Measurements from ENCODE around the gene CCDC85A.
"Not testable (repeated sequence)": the region's sequence is repeated elsewhere in the genome, so short reads cannot be mapped to it uniquely, and the experiment has no call there.

CCDC85A gene

DNA sequence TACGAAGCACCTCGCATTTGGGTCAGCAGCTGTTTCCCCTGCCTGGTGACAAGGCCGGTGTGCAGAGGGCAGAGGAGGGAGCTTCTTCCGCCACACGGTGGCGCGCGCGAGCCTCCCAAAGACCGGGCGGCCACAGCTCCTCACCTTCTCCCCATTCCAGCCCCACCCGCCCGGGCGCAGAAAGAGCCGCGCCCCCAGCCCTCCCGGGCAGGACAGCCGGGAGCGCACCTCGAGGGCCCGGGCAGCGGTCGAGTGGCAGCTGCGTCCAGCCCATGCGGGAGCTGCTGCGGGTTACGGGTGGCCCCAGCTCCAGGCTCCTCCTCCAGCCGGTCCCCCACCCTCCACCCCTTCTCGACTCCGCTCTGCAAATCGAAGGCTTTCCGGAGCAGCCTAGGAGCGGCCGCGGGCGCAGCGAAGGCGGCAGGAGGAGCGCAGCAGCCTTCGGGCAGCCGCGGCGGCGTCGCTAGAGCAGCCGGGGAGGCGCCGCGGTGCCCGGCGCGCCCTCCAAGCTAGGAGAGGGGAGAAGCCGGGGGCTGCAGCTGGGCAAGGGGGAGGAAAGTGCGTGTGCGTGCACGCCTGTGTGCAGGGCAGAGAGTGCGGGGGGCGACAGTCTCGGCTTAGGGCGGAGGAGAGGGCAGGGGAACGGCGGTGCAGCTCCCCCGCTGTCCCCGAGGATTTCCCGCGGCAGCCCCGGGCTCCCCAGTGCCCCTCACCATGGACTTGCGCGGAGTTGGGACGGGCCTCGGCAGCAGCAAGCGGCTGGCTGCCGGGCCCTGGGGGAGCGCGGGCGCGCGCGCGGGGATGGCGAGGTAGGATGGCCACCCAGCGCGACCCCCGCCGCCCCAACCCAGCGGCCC is at the start of gene CCDC85A:
Gene CCDC85A, plus strand, starts transcription at position 348 of the 857 bp plus-strand sequence. CDS start 635 bp downstream, outside the sequence.
- peak; percentile 28 for DNase-seq

DNA sequence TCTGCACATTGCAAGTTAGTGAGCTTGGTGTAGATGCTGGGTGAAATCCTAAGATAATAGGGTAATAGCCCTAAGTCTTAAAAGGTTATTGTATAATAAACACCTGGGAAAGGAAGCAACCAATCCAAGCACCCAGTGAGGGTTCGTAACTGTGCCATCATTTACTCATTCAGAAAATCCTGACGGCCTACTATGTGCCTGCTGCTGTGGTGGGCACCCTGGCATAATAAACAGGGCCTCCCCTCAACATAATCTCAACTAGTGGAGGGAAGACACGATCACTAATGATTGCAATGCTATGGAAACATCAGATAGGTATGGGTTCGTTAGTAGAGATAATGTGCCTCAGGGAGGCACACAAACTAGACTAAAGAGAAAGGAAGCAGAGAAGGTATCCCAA is 48.9 kb upstream of the CCDC85A start:
- DNase-seq = no peak

DNA sequence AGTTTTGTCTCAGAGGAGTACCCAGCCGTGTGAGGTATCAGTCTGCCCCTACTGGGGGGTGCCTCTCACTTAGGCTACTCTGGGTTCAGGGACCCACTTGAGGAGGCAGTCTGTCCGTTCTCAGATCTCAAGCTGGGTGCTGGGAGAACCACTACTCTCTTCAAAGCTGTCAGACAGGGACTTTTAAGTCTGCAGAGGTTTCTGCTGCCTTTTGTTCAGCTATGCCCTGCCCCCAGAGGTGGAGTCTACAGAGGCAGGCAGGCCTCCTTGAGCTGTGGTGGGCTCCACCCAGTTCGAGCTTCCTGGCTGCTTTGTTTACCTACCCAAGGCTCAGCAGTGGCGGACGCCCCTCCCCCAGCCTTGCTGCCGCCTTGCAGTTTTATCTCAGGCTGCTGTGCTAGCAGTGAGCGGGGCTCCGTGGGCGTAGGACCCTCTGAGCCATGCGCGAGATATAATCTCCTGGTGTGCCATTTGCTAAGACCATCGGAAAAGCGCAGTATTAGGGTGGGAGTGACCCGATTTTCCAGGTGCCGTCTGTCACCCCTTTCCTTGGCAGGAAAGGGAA is 41.2 kb upstream of the CCDC85A start:
- DNase-seq = not testable (repeated sequence)

DNA sequence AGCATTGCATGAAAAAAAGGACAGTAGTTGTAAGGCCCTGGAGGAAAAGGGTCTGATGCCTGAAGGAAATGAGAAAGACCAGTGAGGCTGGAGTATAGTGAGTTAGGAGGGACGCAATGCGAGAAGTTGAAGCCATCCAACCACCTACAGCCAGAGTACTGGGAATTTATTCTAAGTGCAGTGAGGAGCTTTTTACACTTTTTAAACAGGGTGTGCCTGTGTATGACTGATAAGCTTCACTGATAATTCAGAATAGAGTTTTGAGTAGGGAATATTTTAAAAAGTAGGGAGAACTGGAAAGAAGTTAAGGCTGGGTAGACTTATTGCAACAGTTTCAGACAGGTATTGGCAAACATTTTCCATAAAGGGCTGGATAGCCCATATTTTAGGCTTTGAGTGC is 35.9 kb upstream of the CCDC85A start:
- no peak for DNase-seq

DNA sequence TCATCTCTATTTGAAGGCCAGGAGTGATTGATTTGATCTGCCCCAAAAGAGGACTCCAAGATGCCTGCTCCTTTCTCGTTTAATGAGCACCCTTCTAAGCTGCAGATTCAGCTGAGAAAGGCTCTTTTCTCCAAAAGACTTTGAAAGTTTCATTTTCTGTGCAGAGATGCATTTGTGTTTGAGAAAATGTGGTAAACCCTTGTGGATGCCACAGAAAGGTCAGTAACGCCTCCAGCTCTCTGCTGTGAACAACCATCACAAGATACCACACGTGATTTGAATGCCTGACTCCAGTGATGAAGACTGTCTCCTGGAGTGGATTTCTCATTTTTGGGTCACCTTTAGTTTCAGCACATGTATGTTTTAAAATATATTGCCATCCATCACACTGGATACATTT is 35.0 kb upstream of the CCDC85A start:
- DNase-seq = no peak

DNA sequence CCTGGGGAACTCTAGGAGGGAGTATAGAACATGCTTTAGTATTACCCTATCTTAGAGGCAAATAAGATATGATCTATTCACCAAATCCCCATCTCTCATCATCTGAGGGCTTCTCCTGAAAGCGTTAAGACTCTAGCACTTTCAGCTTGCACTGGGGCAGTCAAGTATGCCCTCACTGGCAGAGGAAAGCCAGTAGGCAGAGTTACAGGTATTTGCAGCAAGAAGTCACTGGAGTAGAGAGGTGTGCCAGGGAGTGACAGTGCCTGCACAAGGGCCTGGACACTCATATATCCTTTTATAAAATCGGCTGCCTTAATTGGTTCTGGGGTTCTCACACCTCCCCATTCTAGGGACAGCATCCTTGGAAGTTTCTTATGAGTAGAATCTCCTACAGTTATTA is 31.9 kb upstream of the CCDC85A start:
- DNase-seq = no peak

DNA sequence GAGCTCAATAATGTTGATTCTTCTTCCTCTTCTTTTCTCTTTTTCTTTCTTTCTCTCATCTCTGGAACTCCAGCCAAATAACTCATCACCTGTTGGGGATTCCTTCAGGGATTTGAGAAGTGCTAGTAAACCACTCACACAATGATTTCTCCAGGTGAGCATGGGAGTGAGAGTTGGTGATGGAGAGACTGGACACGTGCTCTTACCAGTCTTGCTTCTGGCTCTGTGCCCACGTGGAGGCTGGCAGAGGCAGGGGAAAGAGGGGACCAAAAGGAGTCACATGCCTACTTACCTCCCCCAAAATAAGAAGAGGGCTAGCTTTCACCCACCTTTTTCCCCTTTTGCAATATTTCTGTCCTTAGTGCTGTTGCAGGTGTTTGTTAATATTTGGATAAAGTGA is 28.6 kb upstream of the CCDC85A start:
- no peak for DNase-seq

DNA sequence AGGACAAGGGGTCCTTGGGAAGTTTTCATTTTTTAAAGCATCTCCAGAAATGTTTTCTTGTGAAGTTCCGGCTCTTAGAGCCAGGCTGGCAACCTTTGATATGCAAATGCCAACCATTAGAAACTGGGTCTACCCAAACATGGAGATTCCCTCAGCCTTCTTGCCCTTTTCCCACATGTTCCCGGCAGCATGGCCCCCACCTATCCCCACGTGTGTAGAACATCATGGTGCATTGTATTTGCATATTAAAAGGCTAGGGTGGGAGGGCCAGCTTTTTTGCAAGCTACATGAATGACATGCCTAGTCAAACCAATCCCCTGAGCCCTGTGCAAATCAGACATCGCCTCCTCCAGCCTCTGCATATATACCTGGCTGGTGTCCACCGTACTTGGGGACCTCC is 23.9 kb upstream of the CCDC85A start:
- not testable (repeated sequence) for DNase-seq

DNA sequence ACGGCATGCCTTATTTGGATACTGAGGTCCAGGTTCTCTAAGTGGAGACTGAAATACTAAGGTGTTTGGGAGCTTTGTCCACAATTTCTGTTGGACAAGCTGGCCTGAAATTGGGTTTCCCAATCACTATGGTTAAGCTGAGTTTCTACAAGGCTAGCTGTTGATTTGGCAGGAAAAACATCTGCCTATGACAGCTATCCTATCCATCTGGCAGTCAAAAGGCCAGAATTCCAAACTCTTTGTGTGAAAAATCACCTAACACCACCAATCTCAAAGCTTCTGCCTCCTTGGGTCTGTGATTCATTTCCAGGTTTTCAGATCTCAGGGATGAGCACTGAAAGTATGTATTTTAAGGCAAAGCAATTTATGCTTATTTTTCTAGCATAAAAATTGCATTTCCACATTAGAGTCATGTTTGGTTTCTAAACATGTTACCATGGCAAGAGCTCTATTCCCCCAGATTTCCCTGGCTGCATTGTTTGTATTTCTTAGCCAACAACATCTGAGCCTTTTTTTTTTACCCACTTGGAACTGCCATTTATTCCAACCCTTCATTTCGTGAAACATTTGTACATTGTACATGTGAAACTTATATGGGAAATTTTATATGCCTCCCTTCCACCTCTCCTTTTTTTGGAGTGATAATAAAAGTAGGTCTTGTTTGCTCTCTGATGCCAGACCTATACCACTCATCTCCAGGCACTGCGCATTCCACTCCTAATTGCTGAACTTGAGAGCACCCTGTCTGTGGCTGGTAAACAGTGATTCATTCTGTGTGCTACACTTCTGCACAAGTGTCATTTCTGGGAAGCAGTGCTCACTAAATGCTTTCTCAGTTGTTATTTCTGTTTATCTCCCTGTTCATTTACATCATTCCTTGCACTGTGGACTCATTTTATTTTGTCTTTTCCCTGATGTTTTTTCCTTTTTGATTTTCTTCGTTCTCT is 15.9 kb upstream of the CCDC85A start:
- DNase-seq = no peak

DNA sequence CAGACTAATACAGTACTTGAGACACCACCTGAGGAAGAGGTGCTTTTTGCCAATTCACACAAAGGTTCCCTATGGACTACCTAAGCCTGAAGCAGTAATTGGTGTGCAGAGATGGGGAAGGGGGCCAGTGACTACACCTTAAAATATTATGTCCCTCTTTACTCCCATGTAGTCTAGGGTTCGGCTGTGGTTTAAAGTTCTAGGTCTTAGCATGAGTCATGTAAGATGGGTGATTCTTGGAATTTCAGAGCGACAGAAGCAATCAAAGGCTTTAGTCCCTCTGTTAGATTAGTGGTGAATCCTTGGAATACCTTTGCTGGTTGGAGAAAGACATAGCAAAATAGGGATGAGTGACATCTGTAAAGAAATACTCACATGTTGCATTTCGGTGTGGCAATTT is 14.3 kb upstream of the CCDC85A start:
- no peak for DNase-seq

DNA sequence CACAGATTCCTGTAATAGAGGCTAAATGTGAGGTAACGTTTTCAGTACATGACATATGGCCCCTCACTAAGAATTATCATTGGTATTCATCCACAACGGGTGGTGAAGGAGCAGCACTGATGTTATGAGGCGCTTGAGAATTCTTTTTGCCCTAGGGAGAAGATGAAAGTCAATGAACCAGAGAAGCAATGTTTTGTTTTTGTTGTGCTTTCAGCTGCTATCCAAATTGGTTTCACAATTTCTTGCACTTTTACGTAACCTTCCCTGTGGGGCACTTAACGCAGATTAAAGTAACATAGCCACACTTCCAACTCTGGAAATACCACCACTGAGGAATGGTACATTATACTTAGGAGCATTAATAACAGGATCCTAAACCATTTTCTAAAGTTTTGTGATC is 13.3 kb upstream of the CCDC85A start:
- no peak for DNase-seq

DNA sequence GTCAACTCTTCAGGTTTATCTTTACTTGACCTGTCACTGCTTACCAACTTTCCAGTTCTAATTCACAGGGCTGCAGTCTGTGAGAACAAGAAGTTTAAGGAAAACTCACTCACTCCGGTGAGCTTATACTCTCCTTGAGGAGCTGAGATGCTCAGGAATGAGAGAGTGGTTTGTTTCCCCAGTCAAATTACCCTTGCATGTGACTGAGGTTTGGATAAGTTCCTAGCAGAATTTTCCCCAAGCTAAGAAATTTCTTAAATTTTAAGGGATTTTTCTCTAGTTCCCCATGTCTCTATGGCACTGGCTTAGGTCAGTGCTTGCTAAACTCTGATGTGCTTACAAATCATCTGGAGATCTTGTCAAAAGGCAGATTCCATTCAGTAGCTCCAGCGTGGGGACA is 12.8 kb upstream of the CCDC85A start:
- no peak for DNase-seq

DNA sequence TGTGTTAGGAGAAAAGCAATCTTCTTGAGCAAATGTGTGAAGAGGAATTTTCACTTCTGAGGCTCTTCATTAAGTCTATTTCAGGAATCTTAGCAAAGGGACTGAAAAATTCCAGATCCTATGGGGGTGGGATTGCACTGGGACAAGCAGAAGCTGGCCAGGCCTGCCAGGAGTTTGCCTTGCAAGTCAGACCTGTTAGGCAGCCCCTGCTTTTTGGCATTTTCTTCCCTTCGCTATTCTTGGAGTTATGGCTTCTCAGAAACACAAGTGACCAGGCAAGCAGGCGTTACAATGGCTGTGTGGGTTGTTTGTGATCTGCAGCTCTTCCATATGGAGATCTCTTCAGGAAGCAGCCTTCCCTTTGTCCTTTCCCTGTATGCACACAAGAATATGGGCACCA is 8.0 kb upstream of the CCDC85A start:
- no peak for DNase-seq

DNA sequence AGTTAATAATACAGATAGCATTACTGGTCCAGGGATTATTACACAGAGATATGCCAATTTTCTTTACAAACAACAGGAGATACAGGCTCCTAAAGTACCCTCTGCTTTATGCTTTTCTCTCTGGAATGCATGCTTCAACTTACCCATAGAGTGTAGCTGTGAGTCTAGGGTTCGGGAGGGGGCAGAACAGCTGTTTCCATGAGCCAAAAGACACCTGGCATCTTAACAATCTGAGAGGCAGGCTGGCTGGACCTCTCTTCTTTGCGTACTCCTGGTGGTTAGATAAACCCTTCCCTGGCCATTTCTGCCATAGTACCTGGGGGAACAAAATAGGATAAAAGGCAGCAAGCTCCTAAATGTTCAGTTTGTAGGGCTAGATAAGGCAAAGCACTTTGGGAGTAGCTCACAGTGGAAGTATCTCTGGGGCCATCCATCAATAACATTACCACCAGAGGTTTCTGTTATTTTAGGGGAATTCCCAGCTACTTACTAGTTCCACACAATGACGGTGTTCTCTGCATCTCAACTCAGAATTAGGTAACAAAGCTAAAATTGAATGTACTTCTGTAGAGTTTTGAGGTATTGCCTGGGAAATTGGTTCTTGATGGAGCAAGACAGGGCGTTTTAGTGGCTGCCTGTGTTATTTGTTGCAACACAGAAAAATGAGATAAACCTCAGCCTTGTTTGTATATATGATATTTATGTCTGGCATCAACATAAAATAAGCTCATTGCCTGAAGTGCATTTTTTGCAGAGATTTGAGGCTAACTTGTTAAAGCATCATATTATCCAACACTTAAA is 6.2 kb upstream of the CCDC85A start:
- DNase-seq = no peak

DNA sequence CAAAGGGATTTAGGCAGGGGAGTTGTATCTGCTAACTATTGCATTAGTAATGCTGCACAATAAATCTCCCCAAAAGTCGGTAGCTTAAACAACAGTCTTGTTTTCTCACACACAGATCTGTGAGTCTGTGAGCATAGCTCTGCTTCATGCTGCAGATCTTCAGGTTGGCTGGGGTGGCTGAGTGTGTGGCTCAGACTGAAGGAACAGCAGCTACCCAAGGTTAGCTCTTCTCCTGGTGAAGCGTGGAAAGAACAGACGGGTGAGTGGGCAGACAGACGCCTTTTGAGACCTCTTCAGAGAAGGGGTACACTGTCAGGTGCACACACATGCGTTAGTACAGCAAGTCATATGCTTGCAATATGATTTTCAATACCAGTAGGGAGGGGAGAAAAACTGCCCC is 3.9 kb upstream of the CCDC85A start:
- no peak for DNase-seq

DNA sequence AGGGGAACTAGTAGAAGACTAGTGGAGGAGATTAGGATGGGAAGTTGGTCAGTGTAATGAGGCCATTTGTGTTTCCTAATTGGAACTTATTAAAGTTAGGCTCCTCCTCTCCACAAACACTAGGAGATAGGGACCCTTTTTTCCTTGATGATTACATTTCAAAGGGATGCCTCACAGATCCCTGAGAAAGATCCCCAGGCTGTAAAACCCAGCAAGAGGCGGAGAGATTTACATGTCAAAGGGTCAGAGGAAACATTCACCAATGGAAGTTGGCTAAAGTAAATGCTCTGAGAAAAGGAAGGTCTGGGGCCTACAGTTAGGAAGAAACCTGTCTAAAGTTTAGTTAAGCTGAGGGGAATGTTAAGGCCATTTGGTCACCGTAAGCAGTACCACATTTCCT is 1.4 kb upstream of the CCDC85A start:
- no peak for DNase-seq

DNA sequence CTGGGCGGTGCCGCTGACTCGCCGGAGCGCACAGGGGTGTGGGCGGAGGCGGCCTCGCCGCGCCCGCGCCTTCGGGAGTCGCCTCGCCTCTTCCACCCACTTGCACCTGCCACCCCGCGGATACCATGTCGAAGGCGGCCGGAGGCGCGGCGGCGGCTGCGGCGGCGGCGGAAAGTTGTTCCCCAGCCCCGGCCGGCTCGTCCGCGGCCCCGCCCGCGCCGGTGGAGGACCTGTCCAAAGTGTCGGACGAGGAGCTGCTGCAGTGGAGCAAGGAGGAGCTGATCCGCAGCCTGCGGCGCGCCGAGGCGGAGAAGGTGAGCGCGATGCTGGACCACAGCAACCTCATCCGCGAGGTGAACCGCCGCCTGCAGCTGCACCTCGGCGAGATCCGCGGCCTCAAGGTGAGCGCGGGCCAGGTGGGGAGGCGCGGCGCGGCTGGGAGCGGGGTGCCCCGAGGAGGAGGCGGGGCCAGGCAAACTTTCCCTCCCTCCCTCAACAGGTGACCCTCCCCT is 766 bp downstream of the CCDC85A start:
- no peak for DNase-seq

DNA sequence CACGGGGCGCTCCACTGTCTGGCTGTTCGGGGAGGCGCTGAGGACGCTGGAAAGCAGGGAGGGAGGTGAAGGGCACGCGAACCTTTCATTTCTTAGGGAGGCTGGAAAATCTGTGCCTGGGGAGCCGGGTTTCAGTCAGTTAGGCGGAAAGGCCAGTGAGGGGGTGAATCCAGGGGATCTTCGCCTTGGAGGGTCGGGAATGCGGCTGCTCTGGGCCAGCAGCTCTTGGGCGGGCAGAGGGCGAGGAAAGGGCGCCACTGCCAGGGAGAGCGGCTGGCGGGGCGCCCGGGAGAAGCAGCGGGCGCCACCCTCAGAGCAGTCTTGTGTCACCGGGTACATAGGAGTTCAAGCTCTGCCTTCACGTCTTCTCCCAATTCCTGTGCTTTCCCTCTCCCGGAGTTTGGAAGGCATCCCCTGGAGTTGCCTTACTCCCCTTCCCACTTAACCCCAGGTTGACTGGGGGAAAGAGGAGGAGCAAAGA is 1.4 kb downstream of the CCDC85A start:
- no peak for DNase-seq

DNA sequence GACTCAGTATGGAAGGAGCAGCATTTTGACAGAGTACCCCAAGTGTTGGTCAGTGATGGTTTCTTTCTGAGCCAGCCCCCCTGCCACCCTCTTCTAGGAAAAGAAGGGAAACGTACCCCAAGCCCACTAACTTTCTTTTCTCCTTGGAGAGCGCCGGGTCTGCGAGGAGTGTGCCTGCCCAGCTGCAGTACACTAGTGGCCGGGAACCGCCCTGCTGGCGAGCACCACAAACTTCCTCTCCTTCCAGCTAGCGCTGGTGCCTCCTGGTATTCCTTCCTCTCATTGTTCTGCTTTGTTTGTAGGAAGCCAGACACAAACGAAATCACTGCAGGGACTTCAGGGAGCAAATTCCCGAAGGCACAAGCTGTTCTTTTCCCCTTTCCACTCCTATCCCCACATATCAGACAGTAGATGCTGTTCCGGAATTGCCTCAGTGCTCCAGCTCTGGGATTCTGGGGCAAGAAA is 1.8 kb downstream of the CCDC85A start:
- no peak for DNase-seq

DNA sequence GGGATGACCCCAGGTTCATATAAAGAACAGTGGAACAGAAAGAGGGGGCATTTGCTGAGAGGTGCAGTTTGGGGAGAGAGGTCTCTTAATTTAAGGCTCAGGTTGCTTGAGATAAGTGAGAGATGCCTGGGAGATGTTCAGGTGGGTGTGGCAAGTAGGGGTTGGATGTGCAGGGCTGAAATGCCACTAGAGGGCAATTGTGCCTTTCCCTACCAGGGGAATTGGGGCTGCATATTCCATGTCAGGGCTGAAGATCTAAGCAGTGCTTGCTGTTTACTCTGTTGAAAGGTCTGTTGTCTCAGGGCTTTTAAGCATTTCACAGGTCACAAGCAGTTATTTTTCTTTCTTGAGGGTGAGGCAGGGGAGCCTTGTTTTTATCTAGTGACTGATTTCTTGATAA is 7.8 kb downstream of the CCDC85A start:
- no peak for DNase-seq

DNA sequence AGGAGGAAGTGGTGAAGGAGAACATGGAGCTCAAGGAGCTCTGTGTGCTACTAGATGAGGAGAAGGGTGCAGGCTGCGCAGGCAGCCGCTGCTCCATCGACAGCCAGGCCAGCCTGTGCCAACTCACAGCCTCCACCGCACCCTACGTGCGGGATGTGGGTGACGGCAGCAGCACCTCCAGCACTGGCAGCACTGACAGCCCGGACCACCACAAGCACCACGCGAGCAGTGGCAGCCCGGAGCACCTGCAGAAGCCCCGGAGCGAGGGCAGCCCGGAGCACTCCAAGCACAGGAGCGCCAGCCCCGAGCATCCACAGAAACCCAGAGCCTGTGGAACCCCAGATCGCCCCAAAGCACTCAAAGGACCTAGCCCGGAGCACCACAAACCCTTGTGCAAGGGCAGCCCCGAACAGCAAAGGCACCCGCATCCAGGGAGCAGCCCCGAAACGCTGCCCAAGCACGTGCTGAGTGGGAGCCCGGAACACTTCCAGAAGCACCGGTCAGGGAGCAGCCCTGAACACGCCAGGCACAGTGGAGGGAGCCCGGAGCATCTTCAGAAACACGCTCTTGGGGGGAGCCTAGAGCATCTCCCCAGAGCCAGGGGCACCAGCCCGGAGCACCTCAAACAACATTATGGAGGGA is 9.0 kb downstream of the CCDC85A start:
- no peak for DNase-seq

DNA sequence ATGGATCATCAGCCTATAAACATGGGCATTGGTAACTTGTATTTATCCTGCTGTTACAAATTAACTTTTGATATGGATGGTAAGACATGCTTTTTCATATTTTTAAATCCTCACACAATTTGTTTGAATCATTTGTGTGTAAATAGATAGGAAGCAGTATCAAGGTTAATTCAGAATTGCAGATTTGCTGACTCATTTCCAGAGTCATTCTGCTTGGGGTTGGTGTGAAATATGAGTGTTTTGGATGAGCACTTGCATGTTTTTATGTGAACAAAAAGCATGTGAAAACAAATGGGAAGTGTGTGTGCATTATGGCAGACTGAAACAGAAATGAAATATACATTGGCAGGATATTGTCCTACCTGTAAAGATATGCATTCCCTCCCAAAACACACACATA is 11.8 kb downstream of the CCDC85A start:
- no peak for DNase-seq

All from GOT3 (cell line).